Neural cell (in vitro differentiated cells): ENCODE data around the gene WFDC1. TPM values are rescaled to one million over a fixed set of nuclear protein-coding genes. Genes with fewer than 3 reads are reported as not detected.

ENCODE experiments used
- H2AFZ ChIP-seq: fragments of 200-600, 300-800 bp; sonication (generic), shearing (Covaris generic); 2 replicates; pipeline ENCODE4 v1.6.0; 2014; ENCODE audit warnings: low read depth, mild to moderate bottlenecking, antibody characterized with exemption, low read length, moderate library complexity
- H3F3A ChIP-seq: fragments of 200-600 bp; shearing (Covaris generic); 2 replicates; pipeline ENCODE4 v1.6.1; 2016; ENCODE audit warnings: mild to moderate bottlenecking, moderate library complexity, mixed read lengths, antibody characterized with exemption, low read length; ENCODE audit not compliant: insufficient read depth, poor library complexity, severe bottlenecking
- H3K27ac ChIP-seq: fragments of 200-600, 300-800 bp; sonication (generic), shearing (Covaris generic); 2 replicates; pipeline ENCODE4 v1.5.1; 2014; ENCODE audit warnings: mild to moderate bottlenecking, low read length, moderate library complexity
- H3K27me3 ChIP-seq: fragments of 300-800, 200-600 bp; sonication (generic), shearing (Covaris generic); 2 replicates; pipeline ENCODE4 v1.6.0; 2014; ENCODE audit warnings: mild to moderate bottlenecking, low read depth, low read length, moderate library complexity; ENCODE audit not compliant: insufficient read depth
- H3K36me3 ChIP-seq: fragments of 300-800, 200-600 bp; sonication (generic), shearing (Covaris generic); 2 replicates; pipeline ENCODE4 v1.5.1; 2014; ENCODE audit warnings: mild to moderate bottlenecking, antibody characterized with exemption, low read length, moderate library complexity; ENCODE audit not compliant: insufficient read depth
- H3K4me2 ChIP-seq: fragments of 300-800, 200-600 bp; sonication (generic), shearing (Covaris generic); 2 replicates; pipeline ENCODE4 v1.6.0; 2014; ENCODE audit warnings: mild to moderate bottlenecking, low read length
- H3K4me3 ChIP-seq: fragments of 300-800, 200-600 bp; sonication (generic), shearing (Covaris generic); 2 replicates; pipeline ENCODE4 v1.5.1; 2014; ENCODE audit warnings: mild to moderate bottlenecking, low read length, moderate library complexity
- H3K79me2 ChIP-seq: fragments of 200-600 bp; shearing (Covaris generic); replicated peaks from 2 replicates; pipeline ENCODE4 v1.6.0; 2014; ENCODE audit warnings: mild to moderate bottlenecking, low read length, moderate library complexity; ENCODE audit not compliant: insufficient read depth
- H3K9ac ChIP-seq: fragments of 300-800, 200-600 bp; sonication (generic), shearing (Covaris generic); 2 replicates; pipeline ENCODE4 v1.6.1; 2016; ENCODE audit warnings: mild to moderate bottlenecking, low read length, mixed read lengths
- H3K9me2 ChIP-seq: fragments of 200-600 bp; shearing (Covaris generic); 2 replicates; pipeline ENCODE4 v1.6.1; 2016; ENCODE audit warnings: mild to moderate bottlenecking, low read length, mixed read lengths; ENCODE audit not compliant: insufficient read depth
- H3K9me3 ChIP-seq: fragments of 200-600, 300-800 bp; sonication (generic), shearing (Covaris generic); 2 replicates; pipeline ENCODE4 v1.6.1; 2016; ENCODE audit warnings: mild to moderate bottlenecking, mixed run types, low read length, moderate library complexity, mixed read lengths
- H4K20me1 ChIP-seq: fragments of 200-600 bp; shearing (Covaris generic); 2 replicates; pipeline ENCODE4 v1.6.1; 2016; ENCODE audit warnings: mild to moderate bottlenecking, mixed run types; ENCODE audit not compliant: insufficient read depth
- EP300 ChIP-seq: fragments of 450-650 bp; conservative IDR thresholded peaks from 2 replicates; pipeline ENCODE4 v1.6.1; 2014; ENCODE audit warnings: antibody characterized with exemption, mild to moderate bottlenecking, moderate library complexity; ENCODE audit not compliant: poor library complexity, severe bottlenecking
- EZH2 ChIP-seq: fragments of 200-600, 300-800 bp; shearing (Covaris generic), sonication (generic); IDR thresholded peaks from 2 replicates; pipeline ENCODE4 v1.6.1; 2014; ENCODE audit warnings: antibody characterized with exemption, low read length, borderline replicate concordance, mild to moderate bottlenecking; ENCODE audit not compliant: insufficient read depth, poor library complexity, severe bottlenecking
- MXI1 ChIP-seq: fragments of 450-650 bp; conservative IDR thresholded peaks from 2 replicates; pipeline ENCODE4 v1.6.1; 2014; ENCODE audit warnings: antibody characterized with exemption, mild to moderate bottlenecking; ENCODE audit not compliant: poor library complexity, severe bottlenecking
- POLR2AphosphoS5 ChIP-seq: IDR thresholded peaks from 2 replicates; pipeline ENCODE4 v1.6.1; 2012
- RAD21 ChIP-seq: fragments of 450-650 bp; conservative IDR thresholded peaks from 2 replicates; pipeline ENCODE4 v1.6.1; 2014; ENCODE audit warnings: antibody characterized with exemption, mild to moderate bottlenecking, moderate library complexity
- SMC3 ChIP-seq: fragments of 450-650 bp; conservative IDR thresholded peaks from 2 replicates; pipeline ENCODE4 v1.6.1; 2014; ENCODE audit warnings: antibody characterized with exemption, mild to moderate bottlenecking, moderate library complexity; ENCODE audit not compliant: poor library complexity
- TAF1 ChIP-seq: IDR thresholded peaks from 2 replicates; pipeline ENCODE4 v1.6.1; 2012; ENCODE audit warnings: low read depth
- polyA plus RNA-seq: library from polyadenylated mRNA; depleted of rRNA; stranded (reverse); fragments of >200 nt; gene quantifications from 2 replicates; pipeline ENCODE4 v1.2.3, GENCODE V29; 2014
- TF ChIP-seq, protein P1 (sequence below): IDR thresholded peaks from 2 replicates; pipeline ENCODE4 v1.6.1; 2012; ENCODE audit warnings: borderline replicate concordance
- TF ChIP-seq, protein P2 (sequence below): fragments of 450-650 bp; IDR thresholded peaks from 2 replicates; pipeline ENCODE4 v1.5.1; 2014; ENCODE audit warnings: antibody characterized with exemption, mild to moderate bottlenecking, moderate library complexity; ENCODE audit not compliant: poor library complexity, severe bottlenecking

Gene WFDC1
- polyA plus RNA-seq, 1 donor from 2014 or later = not detected

DNA sequence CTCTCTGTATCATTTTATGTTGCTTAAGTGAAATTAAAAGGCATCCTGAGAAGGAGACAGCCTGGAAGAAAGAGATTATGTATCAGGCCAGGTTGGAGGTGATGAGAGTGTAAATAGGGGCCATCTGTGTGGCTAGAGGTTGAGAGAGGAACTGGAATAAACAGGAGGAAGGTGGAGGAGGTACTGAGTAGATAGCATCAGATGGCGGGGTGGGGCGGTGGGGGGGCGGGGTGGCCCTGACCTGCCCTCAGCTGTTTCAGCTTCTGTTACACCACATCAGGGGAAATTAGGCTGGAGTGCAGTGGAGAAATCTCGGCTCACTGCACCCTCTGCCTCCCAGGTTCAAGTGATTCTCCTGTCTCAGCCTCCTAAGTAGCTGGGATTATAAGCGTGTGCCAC, 48.0 kb upstream of the WFDC1 start:
- Histone ChIP-seq H3K9ac (no peak overlapping the region), H3K9me2 (no peaks in the 10 kb centered on the region), H3K4me2 (no peak overlapping the region), H3K9me3 (no peaks in the 10 kb centered on the region), H3F3A (no peaks in the 10 kb centered on the region), H4K20me1 (no peaks in the 10 kb centered on the region), H3K79me2 (no peaks in the 10 kb centered on the region), H2AFZ (no peak overlapping the region), H3K27me3 (no peaks in the 10 kb centered on the region), H3K27ac (no peak overlapping the region), H3K36me3 (no peaks in the 10 kb centered on the region), H3K4me3 (no peak overlapping the region)
- TF ChIP-seq MXI1 = no peak
- TF ChIP-seq EZH2 = no peak
- no peak for TF ChIP-seq SMC3
- no peak for TF ChIP-seq EP300
- no peak for TF ChIP-seq POLR2AphosphoS5
- no peak for TF ChIP-seq TAF1
- no peak for TF ChIP-seq RAD21

DNA sequence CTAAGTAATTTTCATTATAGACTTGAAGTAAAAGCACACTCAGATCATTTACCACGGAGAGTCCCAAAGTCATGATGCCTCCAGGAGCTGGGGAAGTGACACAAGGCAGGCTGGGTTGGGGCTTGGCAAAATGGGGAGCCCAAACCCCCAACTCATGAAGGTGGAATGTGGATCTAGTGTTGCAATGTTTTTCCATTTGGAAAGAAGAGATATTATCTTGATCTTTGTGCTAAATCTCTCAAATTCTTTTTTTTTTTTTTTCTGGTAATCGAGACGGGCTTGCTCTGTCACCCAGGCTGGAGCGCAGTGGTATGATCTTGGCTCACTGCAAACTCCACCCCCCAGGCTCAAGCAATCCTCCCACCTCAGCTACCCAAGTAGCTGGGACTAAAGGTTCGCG, 47.3 kb upstream of the WFDC1 start:
- no peak overlapping the region for H3K9ac ChIP-seq
- H3K79me2 ChIP-seq = no peaks in the 10 kb centered on the region
- H3K9me2 ChIP-seq = no peaks in the 10 kb centered on the region
- no peak overlapping the region for H2AFZ ChIP-seq
- no peaks in the 10 kb centered on the region for H3K9me3 ChIP-seq
- no peaks in the 10 kb centered on the region for H3K36me3 ChIP-seq
- no peaks in the 10 kb centered on the region for H4K20me1 ChIP-seq
- TF ChIP-seq EZH2 (no peak), POLR2AphosphoS5 (no peak), TAF1 (no peak), RAD21 (no peak), EP300 (no peak), MXI1 (no peak), SMC3 (no peak)
- TF ChIP-seq, protein P1, sequence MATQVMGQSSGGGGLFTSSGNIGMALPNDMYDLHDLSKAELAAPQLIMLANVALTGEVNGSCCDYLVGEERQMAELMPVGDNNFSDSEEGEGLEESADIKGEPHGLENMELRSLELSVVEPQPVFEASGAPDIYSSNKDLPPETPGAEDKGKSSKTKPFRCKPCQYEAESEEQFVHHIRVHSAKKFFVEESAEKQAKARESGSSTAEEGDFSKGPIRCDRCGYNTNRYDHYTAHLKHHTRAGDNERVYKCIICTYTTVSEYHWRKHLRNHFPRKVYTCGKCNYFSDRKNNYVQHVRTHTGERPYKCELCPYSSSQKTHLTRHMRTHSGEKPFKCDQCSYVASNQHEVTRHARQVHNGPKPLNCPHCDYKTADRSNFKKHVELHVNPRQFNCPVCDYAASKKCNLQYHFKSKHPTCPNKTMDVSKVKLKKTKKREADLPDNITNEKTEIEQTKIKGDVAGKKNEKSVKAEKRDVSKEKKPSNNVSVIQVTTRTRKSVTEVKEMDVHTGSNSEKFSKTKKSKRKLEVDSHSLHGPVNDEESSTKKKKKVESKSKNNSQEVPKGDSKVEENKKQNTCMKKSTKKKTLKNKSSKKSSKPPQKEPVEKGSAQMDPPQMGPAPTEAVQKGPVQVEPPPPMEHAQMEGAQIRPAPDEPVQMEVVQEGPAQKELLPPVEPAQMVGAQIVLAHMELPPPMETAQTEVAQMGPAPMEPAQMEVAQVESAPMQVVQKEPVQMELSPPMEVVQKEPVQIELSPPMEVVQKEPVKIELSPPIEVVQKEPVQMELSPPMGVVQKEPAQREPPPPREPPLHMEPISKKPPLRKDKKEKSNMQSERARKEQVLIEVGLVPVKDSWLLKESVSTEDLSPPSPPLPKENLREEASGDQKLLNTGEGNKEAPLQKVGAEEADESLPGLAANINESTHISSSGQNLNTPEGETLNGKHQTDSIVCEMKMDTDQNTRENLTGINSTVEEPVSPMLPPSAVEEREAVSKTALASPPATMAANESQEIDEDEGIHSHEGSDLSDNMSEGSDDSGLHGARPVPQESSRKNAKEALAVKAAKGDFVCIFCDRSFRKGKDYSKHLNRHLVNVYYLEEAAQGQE = no peak
- TF ChIP-seq, protein P2, sequence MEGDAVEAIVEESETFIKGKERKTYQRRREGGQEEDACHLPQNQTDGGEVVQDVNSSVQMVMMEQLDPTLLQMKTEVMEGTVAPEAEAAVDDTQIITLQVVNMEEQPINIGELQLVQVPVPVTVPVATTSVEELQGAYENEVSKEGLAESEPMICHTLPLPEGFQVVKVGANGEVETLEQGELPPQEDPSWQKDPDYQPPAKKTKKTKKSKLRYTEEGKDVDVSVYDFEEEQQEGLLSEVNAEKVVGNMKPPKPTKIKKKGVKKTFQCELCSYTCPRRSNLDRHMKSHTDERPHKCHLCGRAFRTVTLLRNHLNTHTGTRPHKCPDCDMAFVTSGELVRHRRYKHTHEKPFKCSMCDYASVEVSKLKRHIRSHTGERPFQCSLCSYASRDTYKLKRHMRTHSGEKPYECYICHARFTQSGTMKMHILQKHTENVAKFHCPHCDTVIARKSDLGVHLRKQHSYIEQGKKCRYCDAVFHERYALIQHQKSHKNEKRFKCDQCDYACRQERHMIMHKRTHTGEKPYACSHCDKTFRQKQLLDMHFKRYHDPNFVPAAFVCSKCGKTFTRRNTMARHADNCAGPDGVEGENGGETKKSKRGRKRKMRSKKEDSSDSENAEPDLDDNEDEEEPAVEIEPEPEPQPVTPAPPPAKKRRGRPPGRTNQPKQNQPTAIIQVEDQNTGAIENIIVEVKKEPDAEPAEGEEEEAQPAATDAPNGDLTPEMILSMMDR = no peak
- no peaks in the 10 kb centered on the region for H3F3A ChIP-seq
- no peaks in the 10 kb centered on the region for H3K27me3 ChIP-seq
- no peak overlapping the region for H3K27ac ChIP-seq
- H3K4me3 ChIP-seq = no peak overlapping the region
- no peak overlapping the region for H3K4me2 ChIP-seq
